ENCODE results near the gene DIRAS1. TPM values are rescaled to one million over a fixed set of nuclear protein-coding genes. Genes with fewer than 3 reads are reported as not detected.

Gene DIRAS1
- total RNA-seq, 1 experiment from 2014 or later, result 25.0 TPM

- no peak for ATAC-seq
- Mint-ChIP-seq H3K9me3 (peaks cover 9% of the 10 kb centered on the region), H3K4me3 (no peak overlapping the region), H3K27ac (no peak overlapping the region), H3K4me1 (peaks cover 15% of the 10 kb centered on the region), H3K36me3 (peaks cover 5% of the 10 kb centered on the region; the same call in 1 of the 2 replicates), H3K27me3 (ENCODE audit: low read depth) (no peaks in the 10 kb centered on the region)
- no peak for DNase-seq (ENCODE audit: low spot score)
- ChIA-PET CTCF (no interaction called here), POLR2A (no interaction called here)
- TF ChIP-seq E2F5 (CRISPR knock-in tag; IDR thresholded peaks at IDR 0.05) (no peak), ZSCAN18 (CRISPR knock-in tag; IDR thresholded peaks at IDR 0.05) (no peak), JUN (CRISPR knock-in tag; IDR thresholded peaks at IDR 0.05) (no peak), SMAD4 (CRISPR knock-in tag; IDR thresholded peaks at IDR 0.05) (no peak), AR (CRISPR knock-in tag; IDR thresholded peaks at IDR 0.05) (no peak), CTCF (IDR thresholded peaks at IDR 0.05) (no peak), KAT7 (CRISPR knock-in tag; IDR thresholded peaks at IDR 0.05; ENCODE audit: borderline replicate concordance) (no peak), E2F4 (CRISPR knock-in tag; IDR thresholded peaks at IDR 0.05; ENCODE audit: borderline replicate concordance, low read depth) (no peak), USF1 (CRISPR knock-in tag; IDR thresholded peaks at IDR 0.05) (no peak), ZNF671 (CRISPR knock-in tag; IDR thresholded peaks at IDR 0.05) (no peak), ERG (CRISPR knock-in tag; IDR thresholded peaks at IDR 0.05) (no peak), EMX1 (CRISPR knock-in tag; IDR thresholded peaks at IDR 0.05) (no peak), E2F1 (CRISPR knock-in tag; IDR thresholded peaks at IDR 0.05) (no peak), CBFB (CRISPR knock-in tag; IDR thresholded peaks at IDR 0.05; ENCODE audit: low read depth) (no peak), NR3C1 (CRISPR knock-in tag; conservative IDR thresholded peaks at IDR 0.05; ENCODE audit: low read depth) (no peak), MYBL2 (CRISPR knock-in tag; IDR thresholded peaks at IDR 0.05) (no peak), CREM (CRISPR knock-in tag; IDR thresholded peaks at IDR 0.05) (no peak)
Measured at GRCh38 chr19:2678044-2678671, 43.0 kb downstream of the DIRAS1 start.

Measured in WTC11 (cell line).